Prostate gland (tissue), 2 donors: ENCODE data around the gene LYRM4.

ENCODE experiments used
- POLR2A ChIP-seq: fragments of 450-650 bp; IDR thresholded peaks from one replicate; pipeline ENCODE4 v1.6.1; 2016; ENCODE audit warnings: antibody characterized with exemption, mild to moderate bottlenecking
- POLR2AphosphoS5 ChIP-seq: sonication (generic); formaldehyde crosslinking; IDR thresholded peaks from one replicate; pipeline ENCODE4 v1.6.1; 2017; ENCODE audit warnings: antibody characterized with exemption
- TF ChIP-seq, protein P1 (sequence below), 4 experiments: fragments of 200-600 bp in 2 of 4; fragments of 450-650 bp in 2 of 4; sonication (generic) in 2 of 4; IDR thresholded peaks; 1 replicate in 3 of 4; 2 replicates in 1 of 4; pipeline ENCODE4 v1.5.1; 2016 to 2019; ENCODE audit warnings: antibody characterized with exemption in 4 of 4, mild to moderate bottlenecking in 2 of 4, moderate library complexity in 2 of 4

DNA sequence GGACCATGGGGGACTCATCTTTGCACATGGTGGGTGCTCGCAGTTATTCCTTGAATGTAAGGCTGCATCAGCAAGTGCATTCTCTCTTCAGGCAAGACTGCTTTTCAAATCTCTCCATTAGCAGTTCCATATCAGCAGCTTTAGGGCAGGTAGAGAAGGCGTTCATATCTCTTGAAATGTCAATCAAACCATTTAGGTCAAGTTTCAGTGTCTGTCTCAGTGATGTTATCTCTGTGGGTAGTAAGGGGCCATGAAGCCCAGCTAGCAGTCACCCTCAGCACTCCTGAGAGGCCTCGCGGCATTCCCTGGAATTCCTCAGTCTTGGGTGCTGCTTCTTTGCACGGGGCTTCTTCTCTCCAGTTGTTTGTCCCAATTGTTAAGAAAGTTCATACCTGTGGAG, 24.8 kb upstream of the LYRM4 start:
- TF ChIP-seq, protein P1, sequence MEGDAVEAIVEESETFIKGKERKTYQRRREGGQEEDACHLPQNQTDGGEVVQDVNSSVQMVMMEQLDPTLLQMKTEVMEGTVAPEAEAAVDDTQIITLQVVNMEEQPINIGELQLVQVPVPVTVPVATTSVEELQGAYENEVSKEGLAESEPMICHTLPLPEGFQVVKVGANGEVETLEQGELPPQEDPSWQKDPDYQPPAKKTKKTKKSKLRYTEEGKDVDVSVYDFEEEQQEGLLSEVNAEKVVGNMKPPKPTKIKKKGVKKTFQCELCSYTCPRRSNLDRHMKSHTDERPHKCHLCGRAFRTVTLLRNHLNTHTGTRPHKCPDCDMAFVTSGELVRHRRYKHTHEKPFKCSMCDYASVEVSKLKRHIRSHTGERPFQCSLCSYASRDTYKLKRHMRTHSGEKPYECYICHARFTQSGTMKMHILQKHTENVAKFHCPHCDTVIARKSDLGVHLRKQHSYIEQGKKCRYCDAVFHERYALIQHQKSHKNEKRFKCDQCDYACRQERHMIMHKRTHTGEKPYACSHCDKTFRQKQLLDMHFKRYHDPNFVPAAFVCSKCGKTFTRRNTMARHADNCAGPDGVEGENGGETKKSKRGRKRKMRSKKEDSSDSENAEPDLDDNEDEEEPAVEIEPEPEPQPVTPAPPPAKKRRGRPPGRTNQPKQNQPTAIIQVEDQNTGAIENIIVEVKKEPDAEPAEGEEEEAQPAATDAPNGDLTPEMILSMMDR (IDR thresholded peaks at IDR 0.05), result no peak
- TF ChIP-seq POLR2AphosphoS5 (no peak), POLR2A (no peak)
